Keratinocyte (primary cell): ENCODE data around the gene SLCO2B1.

ENCODE experiments used
- EZH2 ChIP-seq: IDR thresholded peaks from one replicate; pipeline ENCODE4 v1.6.1; 2012; ENCODE audit warnings: inconsistent platforms, mild to moderate bottlenecking, low read length, moderate library complexity
- TF ChIP-seq, protein P1 (sequence below), 3 experiments: IDR thresholded peaks in 1 of 3; conservative IDR thresholded peaks in 1 of 3; optimal IDR thresholded peaks in 1 of 3; 2 replicates in 2 of 3; 3 replicates in 1 of 3; pipeline versions ENCODE3 to v1.5.1; 2011; ENCODE audit warnings: low read length in 3 of 3, mild to moderate bottlenecking in 3 of 3, moderate library complexity in 2 of 3, control low read depth in 1 of 3, inconsistent platforms in 1 of 3; ENCODE audit not compliant: insufficient read depth in 2 of 3; ENCODE audit errors: extremely low read depth in 1 of 3

DNA sequence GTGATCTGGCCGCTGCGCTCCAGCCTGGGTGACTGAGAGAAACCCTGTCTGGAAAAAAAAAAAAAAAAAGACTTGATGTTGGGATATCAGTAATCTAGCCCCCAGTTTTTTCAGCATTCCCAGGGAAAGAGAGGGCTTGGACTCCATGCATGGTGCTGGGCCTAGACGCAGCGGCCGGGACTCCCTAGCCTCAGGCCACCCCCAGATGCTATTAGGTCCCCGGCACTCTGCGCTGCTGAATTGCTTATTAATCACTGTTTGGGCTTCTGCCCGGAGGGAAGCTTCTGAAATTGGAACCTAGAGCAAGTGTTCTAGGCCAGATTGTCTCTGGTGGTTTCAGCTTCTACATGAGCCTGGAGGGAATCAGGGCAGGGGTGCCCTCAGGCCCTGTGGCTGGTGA is 39.0 kb downstream of the SLCO2B1 start:
- TF ChIP-seq, protein P1, sequence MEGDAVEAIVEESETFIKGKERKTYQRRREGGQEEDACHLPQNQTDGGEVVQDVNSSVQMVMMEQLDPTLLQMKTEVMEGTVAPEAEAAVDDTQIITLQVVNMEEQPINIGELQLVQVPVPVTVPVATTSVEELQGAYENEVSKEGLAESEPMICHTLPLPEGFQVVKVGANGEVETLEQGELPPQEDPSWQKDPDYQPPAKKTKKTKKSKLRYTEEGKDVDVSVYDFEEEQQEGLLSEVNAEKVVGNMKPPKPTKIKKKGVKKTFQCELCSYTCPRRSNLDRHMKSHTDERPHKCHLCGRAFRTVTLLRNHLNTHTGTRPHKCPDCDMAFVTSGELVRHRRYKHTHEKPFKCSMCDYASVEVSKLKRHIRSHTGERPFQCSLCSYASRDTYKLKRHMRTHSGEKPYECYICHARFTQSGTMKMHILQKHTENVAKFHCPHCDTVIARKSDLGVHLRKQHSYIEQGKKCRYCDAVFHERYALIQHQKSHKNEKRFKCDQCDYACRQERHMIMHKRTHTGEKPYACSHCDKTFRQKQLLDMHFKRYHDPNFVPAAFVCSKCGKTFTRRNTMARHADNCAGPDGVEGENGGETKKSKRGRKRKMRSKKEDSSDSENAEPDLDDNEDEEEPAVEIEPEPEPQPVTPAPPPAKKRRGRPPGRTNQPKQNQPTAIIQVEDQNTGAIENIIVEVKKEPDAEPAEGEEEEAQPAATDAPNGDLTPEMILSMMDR (optimal IDR thresholded peaks at IDR 0.05 in 1 of 3, IDR thresholded peaks at IDR 0.05 in 1 of 3, conservative IDR thresholded peaks at IDR 0.05 in 1 of 3; ENCODE audit: extremely low read depth in 1 of 3, insufficient read depth in 2 of 3, low read length in 3 of 3) = no peak
- no peak for TF ChIP-seq EZH2
